CD4-positive, alpha-beta T cell (primary cell): ENCODE measurements around the gene MLLT6. TPM values are rescaled to one million over a fixed set of nuclear protein-coding genes. Genes with fewer than 3 reads are reported as not detected.

Experiments used
- ATAC-seq: fragments of 200-7000 bp; cut with Tn5 transposase; one replicate; pipeline ENCODE4 v1.10.0; 2022; ENCODE audit warnings: mild to moderate bottlenecking; ENCODE audit not compliant: poor library complexity
- CTCF ChIA-PET: fragments of 350-600 bp; sonication (Branson Sonifier 250); formaldehyde crosslinking; loops from one replicate; lab custom pipeline; 2021; ENCODE audit warnings: antibody characterized with exemption, inconsistent platforms; lab: Charles Lee
- POLR2A ChIA-PET: fragments of 350-600 bp; sonication (Branson Sonifier 250); formaldehyde crosslinking; loops from one replicate; lab custom pipeline; 2021; ENCODE audit warnings: antibody characterized with exemption, inconsistent platforms; lab: Charles Lee
- DNase-seq, 14 experiments: peaks; one replicate each; pipeline ENCODE4 v3.0.0-alpha.2; 2013 to 2020; ENCODE audit warnings: mixed read lengths in 2 of 14
- H3K27ac ChIP-seq, 2 donors: one replicate each; pipeline versions ENCODE4 v1.5.1 to v1.7.0; 2013; ENCODE audit warnings: low read length in 2 of 2, low read depth in 1 of 2, mild to moderate bottlenecking in 1 of 2
- H3K27me3 ChIP-seq, 2 experiments: 1 replicate in 1 of 2; 2 replicates in 1 of 2; pipeline versions ENCODE4 v1.6.1 to v1.7.0; 2013; ENCODE audit warnings: low read length in 2 of 2, control low read depth in 1 of 2, mild to moderate bottlenecking in 1 of 2, moderate library complexity in 1 of 2; ENCODE audit not compliant: insufficient read depth in 2 of 2, control insufficient read depth in 1 of 2
- H3K36me3 ChIP-seq: one replicate; pipeline ENCODE4 v1.6.1; 2013; ENCODE audit warnings: low read length, control low read depth; ENCODE audit not compliant: insufficient read depth
- H3K4me1 ChIP-seq: one replicate; pipeline ENCODE4 v1.6.1; 2013; ENCODE audit warnings: low read length, control low read depth; ENCODE audit not compliant: insufficient read depth
- H3K4me3 ChIP-seq: one replicate; pipeline ENCODE4 v1.5.1; 2013; ENCODE audit warnings: mild to moderate bottlenecking, low read length, moderate library complexity
- H3K9me3 ChIP-seq, 2 experiments: 1 replicate in 1 of 2; 2 replicates in 1 of 2; pipeline versions ENCODE4 v1.6.1 to v1.7.0; 2013; ENCODE audit warnings: low read length in 2 of 2, mild to moderate bottlenecking in 2 of 2, control low read depth in 1 of 2, moderate library complexity in 1 of 2; ENCODE audit not compliant: control insufficient read depth in 1 of 2, insufficient read depth in 1 of 2
- H3K27ac Mint-ChIP-seq: one replicate; pipeline ENCODE4 v1.8.0; 2020; ENCODE audit warnings: mixed read lengths
- H3K27me3 Mint-ChIP-seq: one replicate; pipeline ENCODE4 v1.8.0; 2021; ENCODE audit warnings: mixed read lengths
- H3K36me3 Mint-ChIP-seq: one replicate; pipeline ENCODE4 v1.8.0; 2021; ENCODE audit warnings: low read depth, mixed read lengths
- H3K4me1 Mint-ChIP-seq: one replicate; pipeline ENCODE4 v1.8.0; 2021; ENCODE audit warnings: low read depth, mixed read lengths
- H3K4me3 Mint-ChIP-seq: one replicate; pipeline ENCODE4 v1.8.0; 2020; ENCODE audit warnings: mild to moderate bottlenecking, mixed read lengths
- H3K9me3 Mint-ChIP-seq: one replicate; pipeline ENCODE4 v1.8.0; 2020; ENCODE audit warnings: mixed read lengths
- CTCF ChIP-seq: fragments of 200-600 bp; IDR thresholded peaks from one replicate; pipeline ENCODE4 v1.8.0; 2022; ENCODE audit warnings: antibody characterized with exemption, mild to moderate bottlenecking
- intact Hi-C, 2 experiments: fragments of 100-400 bp; cut with DNase I in 1 of 2; cut with micrococcal nuclease in 1 of 2; formaldehyde crosslinking; loops; one replicate each; pipeline versions ENCODE4 v1.15.1 to v1.9.0; 2023 to 2025; cut with DNase I, micrococcal nuclease
- polyA plus RNA-seq, 2 donors: library from polyadenylated mRNA; unstranded; fragments of 120-200 nt; gene quantifications; one replicate each; pipeline ENCODE4 v1.2.1, GENCODE V29; 2013
- total RNA-seq, 174 experiments: library from RNA in 2 of 174; stranded (reverse) in 2 of 174; gene quantifications; one replicate each; pipeline ENCODE4 v1.2.3 and lab custom pipeline; 2021 to 2026

Gene MLLT6
- total RNA-seq (100 to 1,000 TPM; 321 to 324 TPM), total RNA-seq (lab: John Stamatoyannopoulos, UW) (291 to 1,102 (median 566) reads per million in 172 experiments)
- polyA plus RNA-seq (2013, experiment 1 of 2), result 208 TPM
- 259 TPM for polyA plus RNA-seq (2013, experiment 2 of 2)

DNA sequence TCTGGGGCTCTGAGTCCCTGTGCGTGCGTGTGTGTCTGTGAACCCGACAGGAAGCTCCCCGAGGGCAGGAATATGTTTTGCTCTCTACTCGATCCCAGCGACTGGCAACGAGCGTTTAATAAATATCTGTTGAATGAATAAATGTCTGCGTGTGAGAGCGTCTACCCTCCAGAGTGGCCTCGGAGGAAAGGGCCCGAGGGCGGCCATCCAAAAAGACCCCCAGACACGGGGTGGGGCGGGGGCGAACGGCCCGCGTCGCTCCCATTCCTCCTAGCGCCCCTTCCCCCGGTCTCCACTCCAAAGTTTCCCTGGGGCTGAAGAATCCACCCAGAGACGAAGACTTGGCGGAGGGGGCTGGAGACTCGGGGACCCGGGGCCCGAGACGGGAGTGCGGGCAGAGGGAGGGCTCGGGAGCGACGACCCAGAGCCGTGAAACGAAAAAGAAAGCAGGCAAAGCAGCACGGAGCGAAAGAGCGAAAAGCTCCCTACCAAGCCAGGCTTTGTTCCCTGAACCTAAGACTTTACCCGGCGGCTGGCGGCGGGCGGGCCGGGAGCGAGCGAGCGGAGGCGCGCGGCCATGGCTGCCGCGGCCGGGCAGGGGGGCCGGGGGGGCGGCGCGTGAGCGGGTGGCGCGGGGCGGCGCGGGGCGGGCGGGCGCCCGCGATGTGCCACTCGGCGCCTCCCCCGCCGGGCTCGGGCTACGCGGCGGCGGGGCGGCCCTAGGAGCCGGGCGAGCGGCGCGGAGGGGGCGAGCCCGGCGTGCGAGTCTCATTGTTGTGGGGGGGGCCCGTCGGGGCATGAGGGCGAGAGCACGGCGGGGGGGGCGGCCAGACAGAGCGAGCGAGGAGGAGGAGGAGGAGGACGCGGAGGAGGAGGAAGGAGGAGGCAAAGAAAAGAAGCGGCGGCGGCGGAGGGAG is at the start of gene MLLT6:
TSS of gene MLLT6 (plus strand) at position 668 of the 917 bp plus-strand sequence. CDS start 360 bp downstream, outside the sequence.
- ATAC-seq (peak; percentile 60), DNase-seq (peak; percentile 66 to 93 (median 78))
- peak within 1 kb of the TSS; percentile 88 for H3K27ac Mint-ChIP-seq
- CTCF ChIA-PET, result interaction anchor here (0.7 to 1.9 kb wide), 4 partner anchors 22 to 30 kb away, joined by 3 to 8 read pairs (median 4); no protein-coding TSS in a partner anchor
- Histone ChIP-seq H3K4me3 (peak within 1 kb of the TSS; percentile 94), H3K27ac (peak within 1 kb of the TSS; percentile 79 to 97), H3K36me3 (peaks cover 22% of the 10 kb centered on the region), H3K4me1 (peaks cover 83% of the 10 kb centered on the region), H3K9me3 (no peaks in the 10 kb centered on the region), H3K27me3 (no peaks in the 10 kb centered on the region)
- no peaks in the 10 kb centered on the region for H3K27me3 Mint-ChIP-seq
- no peaks in the 10 kb centered on the region for H3K9me3 Mint-ChIP-seq
- H3K36me3 Mint-ChIP-seq, result peaks cover 68% of the 10 kb centered on the region
- H3K4me1 Mint-ChIP-seq, result peaks cover 60% of the 10 kb centered on the region
- intact Hi-C loops, result loop anchor here (2.0 kb wide), 1 partner anchor 48 kb away; the partner anchor contains the start of gene PSMB3 (in 2 of the 2)
- TF ChIP-seq CTCF, result no peak
- H3K4me3 Mint-ChIP-seq, result peak within 1 kb of the TSS; percentile 98
- POLR2A ChIA-PET, result interaction anchor here (0.6 to 7.0 kb wide), 24 partner anchors 9 to 448 kb away, joined by 3 to 180 read pairs (median 4); partner anchors contain the start of genes CISD3, LASP1, PIP4K2B and PSMB3

- no peak overlapping the region for H3K27ac Mint-ChIP-seq
- no peaks in the 10 kb centered on the region for H3K36me3 Mint-ChIP-seq
- CTCF ChIA-PET, result interaction anchor here (0.7 to 1.0 kb wide), 2 partner anchors 11 to 276 kb away, joined by 3 to 4 read pairs; no protein-coding TSS in a partner anchor
- H3K9me3 ChIP-seq, result no peaks in the 10 kb centered on the region
- peak in 1 of 14 experiments; percentile 25 for DNase-seq
- TF ChIP-seq CTCF, result no peak
- intact Hi-C loops, result no loop called here
- no peak overlapping the region for H3K4me3 ChIP-seq
- ATAC-seq, result no peak
- H3K9me3 Mint-ChIP-seq, result no peaks in the 10 kb centered on the region
- peaks cover 10% of the 10 kb centered on the region for H3K4me1 ChIP-seq
- no peaks in the 10 kb centered on the region for H3K36me3 ChIP-seq
- peaks cover 19 to 25% of the 10 kb centered on the region in 2 experiments for H3K27me3 ChIP-seq
- H3K4me1 Mint-ChIP-seq, result peaks cover 13% of the 10 kb centered on the region
- H3K27me3 Mint-ChIP-seq, result peaks cover 45% of the 10 kb centered on the region
- no peak overlapping the region for H3K4me3 Mint-ChIP-seq
- POLR2A ChIA-PET, result no interaction called here
- no peak overlapping the region for H3K27ac ChIP-seq
Measured at GRCh38 chr17:38656959-38657823, 47.9 kb upstream of the MLLT6 start.
